ENCODE data around the gene EML1.

Gene EML1

DNA sequence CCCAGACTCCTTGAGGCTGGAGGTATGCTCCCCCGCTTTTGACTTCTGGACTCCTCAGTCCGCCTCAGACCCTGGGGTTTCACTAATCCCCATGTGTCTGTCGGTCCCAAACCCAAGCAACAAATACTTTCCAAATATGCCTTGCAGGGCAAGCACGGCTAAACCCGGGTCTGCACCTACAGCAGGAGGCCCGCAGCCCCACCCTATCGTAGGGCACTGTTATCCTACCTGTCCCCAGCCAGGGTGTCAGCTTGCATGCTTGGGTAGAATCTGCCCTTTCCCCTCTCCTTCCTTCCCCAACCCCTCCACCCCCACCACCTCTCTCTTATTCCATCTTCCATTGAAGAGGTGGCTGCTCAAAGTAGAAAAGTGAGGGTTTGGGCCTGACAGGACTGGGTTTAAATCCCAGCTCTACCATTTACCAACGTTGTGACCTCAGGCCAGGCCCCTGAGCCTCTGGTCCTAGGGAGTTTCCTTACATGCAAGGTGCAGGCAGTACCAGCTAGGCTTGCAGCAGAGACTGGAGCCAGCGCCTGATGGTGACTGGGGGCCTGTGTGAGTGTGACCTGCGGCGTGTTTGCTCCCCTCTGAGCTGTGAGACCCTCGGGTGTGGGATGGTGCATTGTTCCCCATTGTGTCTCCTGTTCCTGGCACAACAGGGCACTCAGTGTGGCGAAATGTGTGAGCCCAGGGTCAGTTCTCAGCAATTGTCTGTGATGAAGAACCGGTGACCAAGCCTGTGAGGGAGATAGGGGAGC is 11.2 kb upstream of the EML1 start:
- Histone ChIP-seq H3K27ac (ENCODE audit: low read length) (no peak overlapping the region), H3K27me3 (ENCODE audit: control insufficient read depth, insufficient read depth, low read length) (no peaks in the 10 kb centered on the region), H3K9me3 (ENCODE audit: control insufficient read depth, insufficient read depth, low read length) (no peaks in the 10 kb centered on the region), H3K4me1 (ENCODE audit: control insufficient read depth, insufficient read depth, low read length) (peaks cover 4% of the 10 kb centered on the region; the same call in 1 of the 2 replicates), H3K4me3 (ENCODE audit: low read length) (no peak overlapping the region), H3K36me3 (ENCODE audit: control insufficient read depth, insufficient read depth, low read length) (no peaks in the 10 kb centered on the region)
- DNase-seq (ENCODE audit: low read depth, low spot score): no peak
- WGBS (ENCODE audit: insufficient coverage, insufficient read length): no CpG with 5 or more reads among the region's 14 CpGs

DNA sequence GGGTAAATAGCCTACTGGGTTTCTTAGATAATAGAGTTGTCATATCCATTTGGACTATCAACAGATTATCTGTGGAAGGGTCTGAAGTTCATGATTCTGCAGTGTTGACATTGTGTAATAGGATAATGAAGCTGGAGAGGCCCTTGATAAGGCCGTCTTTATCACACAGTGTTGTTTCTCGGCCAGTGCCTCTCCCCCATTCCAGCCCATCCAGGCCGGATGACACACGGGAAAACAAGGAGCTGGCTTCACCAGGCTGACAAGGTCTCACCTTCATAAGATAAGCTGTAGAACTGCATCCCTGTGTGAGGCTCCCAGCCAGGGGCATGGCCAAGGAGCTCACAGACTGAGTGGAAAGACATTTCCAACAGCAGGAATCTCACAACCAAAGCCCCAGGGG is 8.7 kb upstream of the EML1 start:
- DNase-seq (ENCODE audit: low read depth, low spot score): no peak
- Histone ChIP-seq H3K4me1 (ENCODE audit: control insufficient read depth, insufficient read depth, low read length) (peaks cover 4% of the 10 kb centered on the region; the same call in 1 of the 2 replicates), H3K27ac (ENCODE audit: low read length) (no peak overlapping the region), H3K9me3 (ENCODE audit: control insufficient read depth, insufficient read depth, low read length) (no peaks in the 10 kb centered on the region), H3K36me3 (ENCODE audit: control insufficient read depth, insufficient read depth, low read length) (no peaks in the 10 kb centered on the region), H3K4me3 (ENCODE audit: low read length) (no peak overlapping the region), H3K27me3 (ENCODE audit: control insufficient read depth, insufficient read depth, low read length) (no peaks in the 10 kb centered on the region)
- no CpG with 5 or more reads among the region's 4 CpGs for WGBS (ENCODE audit: insufficient coverage, insufficient read length)

DNA sequence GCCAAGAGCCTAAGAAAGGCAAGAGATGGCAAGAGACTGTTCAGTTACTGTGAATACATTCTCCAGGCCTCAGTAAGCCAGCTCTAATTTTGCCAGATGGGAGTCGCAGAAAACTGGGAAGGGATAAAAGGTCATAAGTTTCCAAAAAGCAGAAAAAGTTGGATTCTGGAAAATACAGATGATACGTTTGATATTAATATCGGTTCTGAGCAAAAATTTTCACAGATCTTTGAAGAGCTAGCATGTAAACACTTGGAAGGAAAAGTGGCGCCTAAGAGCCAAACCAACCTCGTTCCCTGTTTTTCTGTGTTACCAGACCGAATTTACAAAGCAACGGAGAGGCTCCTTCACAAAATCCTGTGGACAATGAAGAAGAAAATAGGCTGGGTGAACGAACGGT is 7.8 kb upstream of the EML1 start:
- Histone ChIP-seq H3K4me1 (ENCODE audit: control insufficient read depth, insufficient read depth, low read length) (peaks cover 4% of the 10 kb centered on the region; the same call in 1 of the 2 replicates), H3K4me3 (ENCODE audit: low read length) (no peak overlapping the region), H3K27me3 (ENCODE audit: control insufficient read depth, insufficient read depth, low read length) (no peaks in the 10 kb centered on the region), H3K36me3 (ENCODE audit: control insufficient read depth, insufficient read depth, low read length) (no peaks in the 10 kb centered on the region), H3K9me3 (ENCODE audit: control insufficient read depth, insufficient read depth, low read length) (no peaks in the 10 kb centered on the region), H3K27ac (ENCODE audit: low read length) (no peak overlapping the region)
- no peak for DNase-seq (ENCODE audit: low read depth, low spot score)
- no CpG with 5 or more reads among the region's 9 CpGs for WGBS (ENCODE audit: insufficient coverage, insufficient read length)

DNA sequence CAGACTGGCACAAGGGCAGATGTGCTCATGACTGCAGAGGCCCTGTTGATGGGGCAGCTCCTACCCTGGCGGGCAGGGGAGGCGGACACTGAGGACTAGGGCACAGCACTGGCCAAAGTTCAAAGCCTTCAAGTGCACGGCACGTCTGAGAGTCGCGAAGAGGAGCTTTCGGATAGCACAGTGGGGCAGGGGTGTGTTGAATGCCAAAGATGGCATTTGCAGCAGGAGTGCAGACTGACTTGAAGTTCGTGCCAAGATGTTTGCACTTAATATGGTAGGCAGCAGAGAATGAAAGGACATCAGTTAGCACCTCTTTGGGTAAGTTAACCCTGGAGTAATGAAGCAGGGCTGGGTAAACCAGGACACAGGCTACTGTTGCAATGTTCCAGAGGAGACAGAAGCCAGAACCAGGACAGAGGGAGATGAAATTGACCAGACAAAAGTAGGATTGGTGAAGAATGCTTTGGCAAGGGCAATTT is 6.7 kb upstream of the EML1 start:
- H3K4me1 ChIP-seq (ENCODE audit: control insufficient read depth, insufficient read depth, low read length): no peaks in the 10 kb centered on the region; the same call in 1 of the 2 replicates
- no peak for DNase-seq (ENCODE audit: low read depth, low spot score)
- no peaks in the 10 kb centered on the region for H3K36me3 ChIP-seq (ENCODE audit: control insufficient read depth, insufficient read depth, low read length)
- no peak overlapping the region for H3K4me3 ChIP-seq (ENCODE audit: low read length)
- H3K27me3 ChIP-seq (ENCODE audit: control insufficient read depth, insufficient read depth, low read length): no peaks in the 10 kb centered on the region
- H3K27ac ChIP-seq (ENCODE audit: low read length): no peak overlapping the region
- no CpG with 5 or more reads among the region's 8 CpGs for WGBS (ENCODE audit: insufficient coverage, insufficient read length)
- H3K9me3 ChIP-seq (ENCODE audit: control insufficient read depth, insufficient read depth, low read length): no peaks in the 10 kb centered on the region

DNA sequence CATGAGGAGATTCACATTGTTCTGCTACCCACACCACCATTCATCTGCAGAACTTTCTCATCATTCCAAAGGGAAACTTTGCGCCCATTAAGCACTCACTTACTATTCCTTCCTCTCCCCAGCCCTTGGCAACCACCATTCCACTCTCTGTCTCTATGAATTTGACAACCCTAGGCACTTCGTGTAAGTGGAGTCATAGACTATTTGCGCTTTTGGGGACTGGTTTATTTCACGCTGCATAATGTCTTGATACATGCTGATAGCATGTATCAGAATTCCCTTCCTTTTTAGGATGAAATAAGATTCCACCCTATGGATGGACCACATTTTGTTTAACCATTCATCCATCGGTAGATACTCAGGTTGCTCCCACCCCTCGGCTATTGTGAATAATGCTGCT is 4.5 kb upstream of the EML1 start:
- no peaks in the 10 kb centered on the region for H3K36me3 ChIP-seq (ENCODE audit: control insufficient read depth, insufficient read depth, low read length)
- H3K4me1 ChIP-seq (ENCODE audit: control insufficient read depth, insufficient read depth, low read length): no peaks in the 10 kb centered on the region
- no peaks in the 10 kb centered on the region; the same call in 1 of the 2 replicates for H3K27me3 ChIP-seq (ENCODE audit: control insufficient read depth, insufficient read depth, low read length)
- DNase-seq (ENCODE audit: low read depth, low spot score): no peak
- no peak overlapping the region for H3K27ac ChIP-seq (ENCODE audit: low read length)
- H3K4me3 ChIP-seq (ENCODE audit: low read length): no peak overlapping the region
- WGBS (ENCODE audit: insufficient coverage, insufficient read length): no CpG with 5 or more reads among the region's 6 CpGs
- H3K9me3 ChIP-seq (ENCODE audit: control insufficient read depth, insufficient read depth, low read length): no peaks in the 10 kb centered on the region

DNA sequence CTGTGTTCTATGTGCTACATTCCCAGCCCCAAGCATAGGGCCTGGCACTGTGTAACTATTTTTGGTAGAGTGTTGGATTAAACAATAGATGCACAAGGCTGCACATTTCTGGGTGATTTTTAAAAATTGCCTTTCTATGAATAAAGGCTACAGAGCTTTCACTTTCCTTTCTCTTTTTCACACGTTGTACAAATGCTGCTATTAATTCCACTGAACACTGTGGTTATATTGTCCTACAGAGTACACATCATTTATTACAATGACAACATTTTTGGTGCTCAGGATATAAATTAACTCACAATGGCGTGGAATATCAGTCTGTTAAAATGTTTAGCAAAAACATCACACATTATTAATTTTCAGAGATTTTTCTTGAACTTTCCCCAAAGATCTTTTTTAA is 3.6 kb upstream of the EML1 start:
- no peak overlapping the region for H3K4me3 ChIP-seq (ENCODE audit: low read length)
- H3K36me3 ChIP-seq (ENCODE audit: control insufficient read depth, insufficient read depth, low read length): no peaks in the 10 kb centered on the region
- H3K9me3 ChIP-seq (ENCODE audit: control insufficient read depth, insufficient read depth, low read length): no peaks in the 10 kb centered on the region
- no peaks in the 10 kb centered on the region for H3K4me1 ChIP-seq (ENCODE audit: control insufficient read depth, insufficient read depth, low read length)
- H3K27me3 ChIP-seq (ENCODE audit: control insufficient read depth, insufficient read depth, low read length): no peaks in the 10 kb centered on the region; the same call in 1 of the 2 replicates
- no CpG with 5 or more reads among the region's 2 CpGs for WGBS (ENCODE audit: insufficient coverage, insufficient read length)
- no peak overlapping the region for H3K27ac ChIP-seq (ENCODE audit: low read length)
- DNase-seq (ENCODE audit: low read depth, low spot score): no peak

DNA sequence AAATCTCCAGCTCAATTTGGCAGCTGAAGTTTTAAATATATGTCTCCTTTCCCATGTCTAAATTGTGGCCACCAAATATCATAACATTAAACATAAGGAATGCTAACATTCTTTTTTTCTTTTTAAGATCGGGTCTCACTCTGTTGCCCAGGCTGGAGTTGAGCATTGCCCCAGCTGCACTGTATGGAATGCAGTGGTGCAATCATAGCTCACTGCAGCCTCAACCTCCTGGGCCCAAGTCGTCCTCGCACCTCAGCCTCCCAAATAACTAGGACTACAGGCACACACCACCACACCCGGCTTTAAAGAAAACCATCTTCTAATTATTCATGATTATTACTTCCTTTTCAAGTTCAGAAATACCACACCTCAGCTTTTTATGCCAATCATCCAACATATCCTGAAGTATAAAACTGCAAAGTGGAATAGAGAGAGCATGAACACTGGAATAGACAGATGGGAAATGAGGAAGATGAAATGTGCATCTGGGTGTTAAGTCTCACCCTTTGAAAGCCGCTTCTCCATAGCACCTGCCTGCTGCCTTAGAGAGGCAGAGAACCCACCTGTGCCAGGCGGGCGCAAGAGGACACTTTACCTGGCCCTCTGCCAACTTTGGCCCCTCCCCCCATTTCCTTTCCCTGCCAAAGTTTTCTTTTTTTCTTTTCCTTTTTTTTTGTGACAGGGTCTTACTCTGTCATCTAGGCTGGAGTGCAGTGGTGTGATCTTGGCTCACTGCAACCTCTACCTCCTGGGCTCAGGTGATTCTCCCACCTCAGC is 2.8 kb upstream of the EML1 start:
- Histone ChIP-seq H3K27ac (ENCODE audit: low read length) (no peak overlapping the region), H3K36me3 (ENCODE audit: control insufficient read depth, insufficient read depth, low read length) (no peaks in the 10 kb centered on the region), H3K4me3 (ENCODE audit: low read length) (no peak overlapping the region), H3K4me1 (ENCODE audit: control insufficient read depth, insufficient read depth, low read length) (no peaks in the 10 kb centered on the region), H3K9me3 (ENCODE audit: control insufficient read depth, insufficient read depth, low read length) (no peaks in the 10 kb centered on the region), H3K27me3 (ENCODE audit: control insufficient read depth, insufficient read depth, low read length) (no peaks in the 10 kb centered on the region; the same call in 1 of the 2 replicates)
- WGBS (ENCODE audit: insufficient coverage, insufficient read length): no CpG with 5 or more reads among the region's 7 CpGs
- no peak for DNase-seq (ENCODE audit: low read depth, low spot score)

DNA sequence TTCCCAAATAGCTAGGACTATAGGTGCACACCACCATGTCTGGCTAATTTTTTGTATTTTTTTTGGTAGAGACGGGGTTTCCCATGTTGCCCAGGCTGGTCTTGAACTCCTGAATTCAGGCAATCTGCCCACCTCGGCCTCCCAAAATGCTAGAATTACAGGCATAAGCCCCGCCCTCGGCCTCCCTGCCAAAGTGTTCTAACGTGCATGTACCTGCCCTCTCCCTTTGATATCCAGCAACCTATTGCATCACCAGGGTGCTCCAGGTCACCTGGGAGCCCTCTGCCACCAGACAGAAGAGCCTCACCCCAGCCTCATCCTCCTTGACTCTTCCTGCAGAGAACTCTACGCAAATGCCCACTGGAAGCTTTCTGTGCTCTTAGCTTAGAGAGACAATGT is 2.2 kb upstream of the EML1 start:
- Histone ChIP-seq H3K27me3 (ENCODE audit: control insufficient read depth, insufficient read depth, low read length) (no peaks in the 10 kb centered on the region; the same call in 1 of the 2 replicates), H3K9me3 (ENCODE audit: control insufficient read depth, insufficient read depth, low read length) (no peaks in the 10 kb centered on the region), H3K4me3 (ENCODE audit: low read length) (no peak overlapping the region), H3K4me1 (ENCODE audit: control insufficient read depth, insufficient read depth, low read length) (no peaks in the 10 kb centered on the region), H3K27ac (ENCODE audit: low read length) (no peak overlapping the region), H3K36me3 (ENCODE audit: control insufficient read depth, insufficient read depth, low read length) (no peaks in the 10 kb centered on the region)
- no peak for DNase-seq (ENCODE audit: low read depth, low spot score)
- WGBS (ENCODE audit: insufficient coverage, insufficient read length): no CpG with 5 or more reads among the region's 6 CpGs

DNA sequence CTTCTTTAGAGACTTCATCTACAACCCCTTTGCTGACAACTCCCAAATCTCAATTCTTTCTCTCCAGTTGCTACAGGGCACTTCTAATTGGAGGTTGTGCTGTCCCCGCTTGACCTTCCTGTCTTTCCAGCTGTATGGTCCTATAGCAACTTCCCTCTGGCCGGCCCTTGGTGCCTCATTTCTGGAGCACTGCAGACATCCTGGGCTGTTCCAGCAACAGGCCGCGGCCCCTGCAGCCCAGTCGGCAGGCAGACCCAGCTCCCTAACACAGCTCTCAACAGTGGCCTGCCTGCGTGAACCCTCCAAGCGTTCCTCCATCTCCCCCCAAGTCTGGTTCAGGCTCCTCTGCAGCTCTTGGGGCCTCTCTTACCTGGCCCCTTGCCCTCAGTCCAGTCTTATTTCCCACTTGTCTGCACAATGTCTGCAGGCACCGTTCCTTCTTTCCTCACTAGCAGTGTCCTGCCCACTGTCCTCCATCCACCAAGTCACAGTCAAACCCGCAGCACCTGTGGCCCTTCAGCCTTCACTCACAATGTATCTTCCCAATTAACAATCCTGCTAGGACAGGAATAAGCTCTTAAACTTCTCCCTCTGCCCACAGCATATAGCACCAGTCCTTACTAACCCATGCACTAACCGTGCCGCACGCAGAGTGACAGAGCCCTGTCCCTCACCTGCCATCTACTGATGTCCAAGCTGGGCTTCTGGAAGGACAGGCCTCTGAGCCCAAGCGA is 1.6 kb upstream of the EML1 start:
- Histone ChIP-seq H3K4me3 (ENCODE audit: low read length) (no peak overlapping the region), H3K4me1 (ENCODE audit: control insufficient read depth, insufficient read depth, low read length) (no peaks in the 10 kb centered on the region), H3K27ac (ENCODE audit: low read length) (no peak overlapping the region), H3K36me3 (ENCODE audit: control insufficient read depth, insufficient read depth, low read length) (no peaks in the 10 kb centered on the region), H3K9me3 (ENCODE audit: control insufficient read depth, insufficient read depth, low read length) (no peaks in the 10 kb centered on the region), H3K27me3 (ENCODE audit: control insufficient read depth, insufficient read depth, low read length) (no peaks in the 10 kb centered on the region; the same call in 1 of the 2 replicates)
- WGBS (ENCODE audit: insufficient coverage, insufficient read length): no CpG with 5 or more reads among the region's 13 CpGs
- no peak for DNase-seq (ENCODE audit: low read depth, low spot score)

DNA sequence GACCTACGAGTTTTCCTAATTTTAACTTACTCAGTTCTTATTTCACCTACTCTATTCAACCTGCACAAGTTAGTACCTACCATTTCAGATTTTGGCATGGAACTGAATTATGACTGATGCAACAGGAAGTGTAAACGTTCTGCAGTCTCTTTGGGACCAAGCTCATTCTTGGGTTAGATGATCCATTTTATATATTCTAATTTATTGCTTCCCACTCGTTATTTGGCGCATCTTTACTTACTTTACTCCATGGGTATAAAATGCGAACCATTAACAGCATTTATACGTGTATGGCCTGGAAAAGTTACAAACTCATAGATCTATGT is 1.0 kb upstream of the EML1 start:
- Histone ChIP-seq H3K27ac (ENCODE audit: low read length) (no peak overlapping the region), H3K4me3 (ENCODE audit: low read length) (no peak overlapping the region), H3K4me1 (ENCODE audit: control insufficient read depth, insufficient read depth, low read length) (no peaks in the 10 kb centered on the region), H3K36me3 (ENCODE audit: control insufficient read depth, insufficient read depth, low read length) (no peaks in the 10 kb centered on the region), H3K27me3 (ENCODE audit: control insufficient read depth, insufficient read depth, low read length) (no peaks in the 10 kb centered on the region; the same call in 1 of the 2 replicates), H3K9me3 (ENCODE audit: control insufficient read depth, insufficient read depth, low read length) (no peaks in the 10 kb centered on the region)
- no peak for DNase-seq (ENCODE audit: low read depth, low spot score)
- WGBS (ENCODE audit: insufficient coverage, insufficient read length): no CpG with 5 or more reads among the region's 6 CpGs
